IgD-negative memory B cell (primary cell): Measurements from ENCODE around the gene ITPRID1. TPM values are rescaled to one million over a fixed set of nuclear protein-coding genes. Genes with fewer than 3 reads are reported as not detected.
"Not testable (repeated sequence)": the region's sequence is repeated elsewhere in the genome, so short reads cannot be mapped to it uniquely, and the experiment has no call there.

ENCODE experiments used
- H3K27ac Mint-ChIP-seq, 3 donors: one replicate each; pipeline ENCODE4 v1.8.0; 2020 to 2022; ENCODE audit warnings: mild to moderate bottlenecking in 3 of 3, mixed read lengths in 3 of 3, moderate library complexity in 1 of 3
- H3K27me3 Mint-ChIP-seq: one replicate; pipeline ENCODE4 v1.8.0; 2021; ENCODE audit warnings: mixed read lengths
- H3K36me3 Mint-ChIP-seq: one replicate; pipeline ENCODE4 v1.8.0; 2020; ENCODE audit warnings: mild to moderate bottlenecking, mixed read lengths
- H3K4me1 Mint-ChIP-seq, 3 donors: one replicate each; pipeline ENCODE4 v1.8.0; 2020 to 2022; ENCODE audit warnings: mixed read lengths in 3 of 3, mild to moderate bottlenecking in 1 of 3
- H3K4me3 Mint-ChIP-seq, 4 donors: one replicate each; pipeline ENCODE4 v1.8.0; 2020 to 2022; ENCODE audit warnings: mild to moderate bottlenecking in 4 of 4, mixed read lengths in 4 of 4, moderate library complexity in 3 of 4
- H3K9me3 Mint-ChIP-seq, 3 donors: one replicate each; pipeline ENCODE4 v1.8.0; 2020 to 2021; ENCODE audit warnings: mixed read lengths in 3 of 3, mild to moderate bottlenecking in 1 of 3
- polyA plus RNA-seq: library from polyadenylated mRNA; unstranded; fragments of 300-500 nt; fragmentation: Illumina TruSeq; gene quantifications from one replicate; pipeline ENCODE4 v1.2.3, GENCODE V29; 2021

The ITPRID1 gene
- polyA plus RNA-seq, result not detected

GRCh38 chr7:31513790-31514189 lies at the start of gene ITPRID1:
Gene ITPRID1 (plus strand): TSS chr7:31514090. CDS start chr7:31553025, 38,935 bp downstream.
- Mint-ChIP-seq H3K27ac (no peak within 1 kb of the TSS), H3K9me3 (peaks cover 0 to 5% (median 1%) of the 10 kb centered on the region in 3 donors), H3K4me1 (peaks cover 0 to 1% (median 0%) of the 10 kb centered on the region in 3 donors), H3K4me3 (no peak within 1 kb of the TSS), H3K27me3 (no peaks in the 10 kb centered on the region), H3K36me3 (peaks cover under 1% of the 10 kb centered on the region)

DNA sequence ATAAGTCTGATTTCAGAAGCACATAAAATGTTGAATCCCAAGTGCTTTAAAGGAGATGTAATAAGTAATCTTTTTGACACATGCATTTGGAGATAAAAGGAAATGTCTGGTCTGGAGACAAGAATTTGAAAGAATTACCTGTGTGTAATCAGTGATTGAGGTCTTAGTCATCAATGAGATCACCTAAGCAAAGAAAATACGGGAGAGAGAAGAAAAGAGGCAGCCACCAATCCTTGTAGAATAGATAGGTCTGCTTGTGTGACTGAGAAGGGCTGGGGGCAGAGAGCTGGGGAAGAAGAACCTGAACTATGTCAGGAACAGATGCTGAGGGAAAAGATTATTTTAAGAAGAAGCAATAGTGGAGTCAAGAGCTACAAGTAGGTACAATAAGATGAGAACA lies 49.3 kb upstream of the ITPRID1 start:
- H3K36me3 Mint-ChIP-seq, result no peaks in the 10 kb centered on the region
- H3K4me1 Mint-ChIP-seq, result peaks cover 0 to 2% (median 0%) of the 10 kb centered on the region in 3 donors
- no peaks in the 10 kb centered on the region for H3K9me3 Mint-ChIP-seq
- peaks cover 8% of the 10 kb centered on the region for H3K27me3 Mint-ChIP-seq
- no peak overlapping the region for H3K27ac Mint-ChIP-seq
- no peak overlapping the region for H3K4me3 Mint-ChIP-seq

DNA sequence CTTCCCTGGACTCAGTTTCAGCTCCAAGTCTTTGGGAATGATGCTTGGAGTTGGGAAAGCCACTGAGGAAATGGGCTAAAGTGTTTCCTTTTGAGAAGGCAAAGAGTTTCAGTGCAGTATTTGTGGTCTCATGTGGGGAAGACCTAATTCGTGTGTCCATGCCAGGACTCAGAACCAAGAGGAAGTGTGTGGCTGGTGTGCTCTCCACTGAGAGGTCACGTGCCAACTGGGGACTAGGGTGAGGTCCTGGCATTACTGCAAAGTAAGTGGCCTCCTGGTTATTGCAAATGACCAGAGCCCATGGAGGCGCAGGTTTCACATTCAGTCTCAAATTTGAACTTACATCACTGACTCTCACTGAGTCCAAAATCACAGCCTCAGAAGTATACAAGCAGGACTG lies 48.6 kb upstream of the ITPRID1 start:
- Mint-ChIP-seq H3K36me3 (no peaks in the 10 kb centered on the region), H3K4me3 (no peak overlapping the region), H3K9me3 (no peaks in the 10 kb centered on the region), H3K27me3 (peaks cover 8% of the 10 kb centered on the region), H3K4me1 (peaks cover 0 to 2% (median 0%) of the 10 kb centered on the region in 3 donors), H3K27ac (no peak overlapping the region)

- Mint-ChIP-seq H3K4me3 (no peak overlapping the region), H3K9me3 (peaks cover 0 to 3% (median 0%) of the 10 kb centered on the region in 3 donors), H3K27me3 (peaks cover 11% of the 10 kb centered on the region), H3K36me3 (no peaks in the 10 kb centered on the region), H3K4me1 (peaks cover 0 to 2% (median 0%) of the 10 kb centered on the region in 3 donors), H3K27ac (no peak overlapping the region)
Measured at GRCh38 chr7:31466036-31466435, 47.9 kb upstream of the ITPRID1 start.

- H3K27me3 Mint-ChIP-seq, H3K36me3 Mint-ChIP-seq, H3K4me1 Mint-ChIP-seq, H3K27ac Mint-ChIP-seq, H3K9me3 Mint-ChIP-seq, H3K4me3 Mint-ChIP-seq: not testable (repeated sequence)
Measured at GRCh38 chr7:31470883-31471282, 43.0 kb upstream of the ITPRID1 start.

GRCh38 chr7:31475368-31475767 lies 38.5 kb upstream of the ITPRID1 start:
- Mint-ChIP-seq H3K4me1 (peaks cover 0 to 7% (median 4%) of the 10 kb centered on the region in 3 donors), H3K36me3 (no peaks in the 10 kb centered on the region), H3K27me3 (peaks cover 4% of the 10 kb centered on the region), H3K27ac (no peak overlapping the region), H3K9me3 (peaks cover 0 to 5% (median 0%) of the 10 kb centered on the region in 3 donors), H3K4me3 (no peak overlapping the region)

DNA sequence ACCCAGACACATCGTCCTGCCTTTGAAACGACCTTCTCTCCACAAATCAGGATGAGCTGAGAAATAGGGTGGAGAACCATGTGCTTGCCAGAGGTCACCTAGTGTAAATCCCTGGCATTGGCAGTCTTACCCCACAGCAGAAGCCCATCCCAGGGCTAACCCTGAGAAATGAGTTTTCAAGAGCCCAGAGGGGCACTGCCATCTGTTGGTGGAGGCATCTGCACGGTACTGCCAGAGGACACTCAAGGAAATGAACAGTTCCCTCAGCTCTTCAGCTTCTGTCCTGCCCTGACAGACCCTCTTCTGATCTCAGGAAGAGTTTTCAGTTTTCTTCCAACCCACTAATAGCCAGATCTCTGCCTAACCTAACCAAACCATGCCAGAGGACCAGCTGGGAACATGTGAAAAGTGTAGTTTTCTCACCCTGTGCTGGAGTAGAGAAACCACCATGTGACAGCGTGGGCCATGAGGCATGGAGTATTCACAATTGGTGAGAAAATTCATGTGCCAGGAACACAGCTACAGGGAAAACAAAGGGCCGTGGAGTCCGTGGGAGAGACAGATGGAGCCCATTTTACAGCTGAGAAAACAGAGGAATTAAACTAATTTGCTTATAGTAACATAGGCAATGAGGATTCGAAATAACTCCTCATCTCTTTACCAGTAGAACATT lies 37.7 kb upstream of the ITPRID1 start:
- Mint-ChIP-seq H3K27me3 (peaks cover 1% of the 10 kb centered on the region), H3K4me1 (peaks cover 0 to 7% (median 4%) of the 10 kb centered on the region in 3 donors), H3K36me3 (no peaks in the 10 kb centered on the region), H3K9me3 (peaks cover 0 to 2% (median 0%) of the 10 kb centered on the region in 3 donors), H3K4me3 (no peak overlapping the region), H3K27ac (no peak overlapping the region)

DNA sequence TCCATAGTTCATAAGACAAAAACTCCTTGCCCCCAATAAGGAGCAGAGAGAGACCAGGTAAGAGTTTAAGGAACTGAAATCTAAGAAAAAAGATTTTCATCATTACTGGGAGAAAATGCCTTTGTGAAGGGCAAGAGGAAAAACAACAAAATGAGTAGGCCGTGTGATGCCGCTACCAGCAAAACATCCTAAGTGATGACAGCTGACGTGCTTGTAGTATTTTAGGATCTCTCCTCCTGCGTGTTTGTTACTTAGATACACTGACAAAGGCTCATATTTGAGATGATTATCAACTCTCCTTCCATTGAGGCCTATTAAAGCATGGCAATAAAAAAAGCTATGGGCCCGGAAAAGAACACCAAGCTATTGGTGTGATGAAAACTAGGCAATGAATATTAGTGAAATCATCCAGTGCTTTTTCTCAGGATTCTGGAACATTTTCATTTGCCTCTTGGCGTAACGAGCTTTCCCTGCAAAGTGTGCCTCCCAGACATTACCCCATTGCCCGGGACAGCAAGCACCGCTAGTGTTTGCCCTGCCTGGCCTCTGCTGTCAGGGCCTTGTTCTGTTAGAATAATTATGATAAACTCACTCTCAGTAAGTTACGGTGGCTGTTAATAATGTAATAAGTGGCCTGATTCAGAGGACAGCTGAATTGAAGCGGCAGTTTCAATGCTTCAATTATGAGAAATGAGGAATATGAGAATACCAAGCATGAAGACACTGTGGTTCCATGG lies 36.8 kb upstream of the ITPRID1 start:
- H3K9me3 Mint-ChIP-seq, result peaks cover 0 to 2% (median 0%) of the 10 kb centered on the region in 3 donors
- H3K36me3 Mint-ChIP-seq, result no peaks in the 10 kb centered on the region
- H3K27me3 Mint-ChIP-seq, result peaks cover 1% of the 10 kb centered on the region
- no peak overlapping the region for H3K4me3 Mint-ChIP-seq
- H3K4me1 Mint-ChIP-seq, result peaks cover 0 to 7% (median 4%) of the 10 kb centered on the region in 3 donors
- H3K27ac Mint-ChIP-seq, result no peak overlapping the region

GRCh38 chr7:31478018-31478417 lies 35.9 kb upstream of the ITPRID1 start:
- Mint-ChIP-seq H3K27me3 (peaks cover 1% of the 10 kb centered on the region), H3K36me3 (no peaks in the 10 kb centered on the region), H3K4me1 (peaks cover 0 to 7% (median 4%) of the 10 kb centered on the region in 3 donors), H3K9me3 (peaks cover 0 to 2% (median 0%) of the 10 kb centered on the region in 3 donors), H3K4me3 (no peak overlapping the region), H3K27ac (peak overlapping the region in 1 of 3 donors; percentile 80)

DNA sequence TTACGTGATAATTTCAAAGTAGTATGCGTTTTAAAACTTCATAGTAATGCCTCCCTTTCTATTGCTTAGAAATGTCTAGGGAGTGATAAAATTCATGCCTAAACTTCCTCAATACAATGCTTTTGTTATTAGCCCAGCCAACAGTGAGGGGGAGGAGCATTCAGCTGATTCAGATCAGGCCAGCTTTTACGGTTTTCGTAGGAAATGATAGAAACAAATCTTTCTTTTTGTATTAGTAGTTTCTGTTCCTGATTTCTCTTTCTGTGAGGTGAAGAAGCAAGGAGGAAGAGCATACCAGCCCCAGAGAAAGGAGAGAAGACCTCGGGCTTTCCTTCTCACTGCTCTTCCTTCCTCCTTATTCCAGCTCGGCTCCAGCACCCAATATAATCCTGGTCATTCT lies 35.2 kb upstream of the ITPRID1 start:
- Mint-ChIP-seq H3K4me1 (peaks cover 0 to 7% (median 4%) of the 10 kb centered on the region in 3 donors), H3K9me3 (peaks cover 0 to 2% (median 0%) of the 10 kb centered on the region in 3 donors), H3K27me3 (peaks cover 1% of the 10 kb centered on the region), H3K36me3 (no peaks in the 10 kb centered on the region), H3K27ac (peak overlapping the region in 1 of 3 donors; percentile 80), H3K4me3 (no peak overlapping the region)

DNA sequence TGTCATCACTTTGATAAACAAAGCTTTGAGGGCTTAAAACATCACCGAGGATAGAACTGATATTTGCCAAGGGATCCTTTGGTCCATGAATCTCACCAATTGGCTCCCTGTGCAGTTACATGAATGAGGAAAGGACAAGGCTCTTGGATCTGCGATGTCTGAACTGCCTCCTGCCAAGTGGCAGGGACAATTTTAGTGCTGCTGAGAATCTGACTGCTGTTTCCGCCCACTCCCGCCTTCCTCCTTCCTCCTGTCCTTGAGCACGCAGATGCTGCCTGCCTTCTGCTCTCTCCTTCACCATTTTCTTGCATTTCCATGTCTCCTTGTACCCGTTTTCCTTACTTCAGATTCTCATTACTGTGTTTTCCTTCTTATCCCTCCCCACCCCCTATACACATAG lies 26.8 kb upstream of the ITPRID1 start:
- Mint-ChIP-seq H3K4me1 (no peaks in the 10 kb centered on the region), H3K36me3 (no peaks in the 10 kb centered on the region), H3K9me3 (peaks cover 0 to 3% (median 0%) of the 10 kb centered on the region in 3 donors), H3K27me3 (no peaks in the 10 kb centered on the region), H3K27ac (no peak overlapping the region), H3K4me3 (no peak overlapping the region)

GRCh38 chr7:31487476-31487875 lies 26.4 kb upstream of the ITPRID1 start:
- Mint-ChIP-seq H3K4me1 (no peaks in the 10 kb centered on the region), H3K4me3 (peak overlapping the region in 1 of 4 donors; percentile 30), H3K27ac (no peak overlapping the region), H3K27me3 (no peaks in the 10 kb centered on the region), H3K36me3 (no peaks in the 10 kb centered on the region), H3K9me3 (peaks cover 0 to 3% (median 0%) of the 10 kb centered on the region in 3 donors)

GRCh38 chr7:31488562-31489203 lies 25.2 kb upstream of the ITPRID1 start:
- Mint-ChIP-seq H3K9me3 (peaks cover 0 to 3% (median 0%) of the 10 kb centered on the region in 3 donors), H3K36me3 (no peaks in the 10 kb centered on the region), H3K4me3 (no peak overlapping the region), H3K27ac (no peak overlapping the region), H3K4me1 (no peaks in the 10 kb centered on the region), H3K27me3 (no peaks in the 10 kb centered on the region)

DNA sequence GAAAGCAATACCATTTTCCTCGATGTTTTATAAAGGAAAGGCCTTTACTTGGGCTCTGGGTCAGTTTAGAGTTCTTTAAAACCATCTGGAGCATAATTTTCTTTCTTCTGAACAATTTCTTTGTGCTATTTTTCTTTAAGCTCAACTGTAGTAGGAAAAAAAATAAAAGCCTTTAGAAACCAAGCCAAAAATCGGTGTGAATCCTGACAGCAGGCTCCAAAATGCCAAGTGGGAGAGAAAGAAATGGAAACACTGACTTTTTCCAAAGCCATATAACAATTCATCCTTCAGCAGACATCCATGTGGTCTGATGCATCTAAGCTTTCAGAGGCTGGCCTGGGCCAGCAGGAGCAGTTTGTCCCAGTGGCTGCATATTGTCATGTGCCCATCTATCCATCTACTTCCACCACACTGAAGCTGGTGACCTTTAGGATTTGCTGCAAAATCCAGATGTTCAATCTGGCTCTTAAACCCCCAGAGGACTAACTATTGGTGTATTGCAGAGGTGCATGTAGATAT lies 23.0 kb upstream of the ITPRID1 start:
- Mint-ChIP-seq H3K4me1 (no peaks in the 10 kb centered on the region), H3K4me3 (no peak overlapping the region), H3K36me3 (no peaks in the 10 kb centered on the region), H3K27me3 (peaks cover 1% of the 10 kb centered on the region), H3K27ac (no peak overlapping the region), H3K9me3 (peaks cover 0 to 6% (median 0%) of the 10 kb centered on the region in 3 donors)

- Mint-ChIP-seq H3K36me3 (no peaks in the 10 kb centered on the region), H3K9me3 (peaks cover 0 to 3% (median 0%) of the 10 kb centered on the region in 3 donors)
Measured at GRCh38 chr7:31492086-31492485, 21.8 kb upstream of the ITPRID1 start.

More at GRCh38 chr7:31492086-31492485, 21.8 kb upstream of the ITPRID1 start:
- Mint-ChIP-seq H3K27ac (no peak overlapping the region), H3K4me1 (no peaks in the 10 kb centered on the region), H3K4me3 (no peak overlapping the region), H3K27me3 (peaks cover 1% of the 10 kb centered on the region)
